Mesendoderm (in vitro differentiated cells): ENCODE data around the gene VSTM2L.
A peak's percentile ranks its signal among the peaks of the same experiment; 100 is the strongest.

Experiments
- DNase-seq: peaks from one replicate; pipeline ENCODE4 v3.0.0; 2013
- H2AK5ac ChIP-seq: 2 replicates; pipeline ENCODE4 v1.6.1; 2013; ENCODE audit warnings: low read length, inconsistent platforms
- H2BK120ac ChIP-seq: 2 replicates; pipeline ENCODE4 v1.6.1; 2013; ENCODE audit warnings: low read depth, mild to moderate bottlenecking, low read length, moderate library complexity, mixed read lengths
- H2BK15ac ChIP-seq: replicated peaks from 2 replicates; pipeline ENCODE4 v1.6.1; 2013; ENCODE audit warnings: low read depth, mild to moderate bottlenecking, moderate library complexity
- H2BK5ac ChIP-seq: 2 replicates; pipeline ENCODE4 v1.6.1; 2013; ENCODE audit warnings: low read length, inconsistent platforms
- H3K18ac ChIP-seq: 2 replicates; pipeline ENCODE4 v1.6.1; 2013; ENCODE audit warnings: mild to moderate bottlenecking, low read length, mixed read lengths
- H3K23ac ChIP-seq: one replicate; pipeline ENCODE4 v1.6.1; 2013; ENCODE audit warnings: low read length
- H3K27ac ChIP-seq: 2 replicates; pipeline ENCODE4 v1.5.1; 2013; ENCODE audit warnings: low read depth, mild to moderate bottlenecking, inconsistent platforms, low read length, moderate library complexity
- H3K27me3 ChIP-seq: 2 replicates; pipeline ENCODE4 v1.6.1; 2013; ENCODE audit warnings: low read length, control low read depth, mild to moderate bottlenecking, inconsistent platforms; ENCODE audit not compliant: insufficient read depth, poor library complexity
- H3K36me3 ChIP-seq: 2 replicates; pipeline ENCODE4 v1.6.1; 2013; ENCODE audit warnings: low read length, inconsistent platforms; ENCODE audit not compliant: control insufficient read depth, insufficient read depth
- H3K4ac ChIP-seq: one replicate; pipeline ENCODE4 v1.6.1; 2013; ENCODE audit warnings: low read depth, mild to moderate bottlenecking, low read length, moderate library complexity
- H3K4me1 ChIP-seq: 2 replicates; pipeline ENCODE4 v1.6.1; 2013; ENCODE audit warnings: low read depth, low read length, inconsistent platforms; ENCODE audit not compliant: control insufficient read depth
- H3K4me2 ChIP-seq: 2 replicates; pipeline ENCODE4 v1.6.1; 2013; ENCODE audit warnings: low read length
- H3K4me3 ChIP-seq: 2 replicates; pipeline ENCODE4 v1.5.1; 2013; ENCODE audit warnings: mild to moderate bottlenecking, low read length
- H3K56ac ChIP-seq: one replicate; pipeline ENCODE4 v1.6.1; 2013; ENCODE audit warnings: low read length
- H3K79me1 ChIP-seq: 2 replicates; pipeline ENCODE4 v1.6.1; 2013; ENCODE audit warnings: low read length, inconsistent platforms
- H3K79me2 ChIP-seq: 2 replicates; pipeline ENCODE4 v1.6.1; 2013; ENCODE audit warnings: mild to moderate bottlenecking, low read length; ENCODE audit not compliant: control insufficient read depth, insufficient read depth
- H3K9ac ChIP-seq: 2 replicates; pipeline ENCODE4 v1.6.1; 2013; ENCODE audit warnings: low read length, inconsistent platforms
- H4K5ac ChIP-seq: one replicate; pipeline ENCODE4 v1.6.1; 2013; ENCODE audit warnings: low read length
- H4K8ac ChIP-seq: one replicate; pipeline ENCODE4 v1.6.1; 2013; ENCODE audit warnings: low read depth, mild to moderate bottlenecking, control low read depth, low read length, moderate library complexity
- WGBS: extraction: QIAGEN DNeasy Blood & Tissue Kit; methylation state at CpG from one replicate; pipeline ENCODE4 v1.1.7; 2013; ENCODE audit warnings: low lambda C conversion rate, missing lambda C conversion rate; ENCODE audit not compliant: insufficient coverage; ENCODE audit errors: extremely low coverage; 5-methylcytosine and 5-hydroxymethylcytosine counted together

VSTM2L gene

GRCh38 chr20:37901654-37902503 is 1.0 kb upstream of the VSTM2L start:
- H2BK5ac ChIP-seq = no peak overlapping the region
- no peak overlapping the region for H3K9ac ChIP-seq
- no peak overlapping the region for H3K23ac ChIP-seq
- H3K4me3 ChIP-seq = no peak overlapping the region
- H3K4ac ChIP-seq = no peak overlapping the region
- no peak overlapping the region for H3K18ac ChIP-seq
- WGBS = no CpG with 5 or more reads among the region's 38 CpGs
- H2BK120ac ChIP-seq = no peak overlapping the region
- no peak overlapping the region for H3K4me2 ChIP-seq
- no peaks in the 10 kb centered on the region for H3K27me3 ChIP-seq
- H4K8ac ChIP-seq = no peak overlapping the region
- no peaks in the 10 kb centered on the region for H3K79me2 ChIP-seq
- no peak overlapping the region for H3K56ac ChIP-seq
- peaks cover 2% of the 10 kb centered on the region for H3K4me1 ChIP-seq
- H3K27ac ChIP-seq = no peak overlapping the region
- H4K5ac ChIP-seq = no peak overlapping the region
- DNase-seq = peak; percentile 88
- H3K79me1 ChIP-seq = no peaks in the 10 kb centered on the region
- no peaks in the 10 kb centered on the region for H3K36me3 ChIP-seq
- no peak overlapping the region for H2BK15ac ChIP-seq
- H2AK5ac ChIP-seq = no peak overlapping the region

DNA sequence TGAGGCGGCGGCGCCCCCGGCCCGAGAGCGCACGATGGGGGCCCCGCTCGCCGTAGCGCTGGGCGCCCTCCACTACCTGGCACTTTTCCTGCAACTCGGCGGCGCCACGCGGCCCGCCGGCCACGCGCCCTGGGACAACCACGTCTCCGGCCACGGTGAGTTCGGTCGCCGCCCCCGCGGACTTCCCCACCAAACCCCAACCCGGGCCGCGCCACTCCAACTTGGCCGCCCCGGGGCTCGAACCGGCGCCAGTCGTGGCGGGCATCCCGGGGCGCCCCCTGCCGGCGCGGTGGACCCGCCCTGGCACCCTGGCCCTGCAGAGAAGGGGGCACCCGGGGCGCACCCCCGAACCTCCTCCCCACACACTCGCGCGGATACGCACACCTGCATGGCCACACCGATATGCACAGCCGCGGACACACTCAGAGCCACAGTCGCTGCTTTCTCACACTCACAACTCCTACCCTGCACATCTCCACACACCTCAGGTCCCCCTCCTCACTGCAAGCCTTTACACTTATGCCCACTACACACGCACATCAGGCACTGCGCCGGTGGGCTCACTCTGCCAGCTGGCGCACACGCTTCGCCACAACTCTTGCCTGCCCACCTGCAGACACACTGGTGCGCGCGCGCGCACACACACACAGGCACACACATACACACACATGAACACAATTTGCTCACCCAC is 535 bp downstream of the VSTM2L start:
- no CpG with 5 or more reads among the region's 67 CpGs for WGBS
- no peak overlapping the region for H4K5ac ChIP-seq
- no peaks in the 10 kb centered on the region for H3K79me2 ChIP-seq
- no peak overlapping the region for H2BK5ac ChIP-seq
- H3K36me3 ChIP-seq = no peaks in the 10 kb centered on the region
- H3K27ac ChIP-seq = no peak overlapping the region
- peak overlapping the region; percentile 53 for H3K4me2 ChIP-seq
- no peak overlapping the region for H3K18ac ChIP-seq
- no peak overlapping the region for H2BK120ac ChIP-seq
- no peak overlapping the region for H2AK5ac ChIP-seq
- H3K56ac ChIP-seq = peak overlapping the region; percentile 69
- H3K4me3 ChIP-seq = no peak overlapping the region
- no peak overlapping the region for H3K4ac ChIP-seq
- H3K79me1 ChIP-seq = no peaks in the 10 kb centered on the region
- H3K4me1 ChIP-seq = no peaks in the 10 kb centered on the region
- H2BK15ac ChIP-seq = no peak overlapping the region
- no peak for DNase-seq
- H4K8ac ChIP-seq = no peak overlapping the region
- no peaks in the 10 kb centered on the region for H3K27me3 ChIP-seq
- peak overlapping the region; percentile 37 for H3K9ac ChIP-seq
- H3K23ac ChIP-seq = no peak overlapping the region

DNA sequence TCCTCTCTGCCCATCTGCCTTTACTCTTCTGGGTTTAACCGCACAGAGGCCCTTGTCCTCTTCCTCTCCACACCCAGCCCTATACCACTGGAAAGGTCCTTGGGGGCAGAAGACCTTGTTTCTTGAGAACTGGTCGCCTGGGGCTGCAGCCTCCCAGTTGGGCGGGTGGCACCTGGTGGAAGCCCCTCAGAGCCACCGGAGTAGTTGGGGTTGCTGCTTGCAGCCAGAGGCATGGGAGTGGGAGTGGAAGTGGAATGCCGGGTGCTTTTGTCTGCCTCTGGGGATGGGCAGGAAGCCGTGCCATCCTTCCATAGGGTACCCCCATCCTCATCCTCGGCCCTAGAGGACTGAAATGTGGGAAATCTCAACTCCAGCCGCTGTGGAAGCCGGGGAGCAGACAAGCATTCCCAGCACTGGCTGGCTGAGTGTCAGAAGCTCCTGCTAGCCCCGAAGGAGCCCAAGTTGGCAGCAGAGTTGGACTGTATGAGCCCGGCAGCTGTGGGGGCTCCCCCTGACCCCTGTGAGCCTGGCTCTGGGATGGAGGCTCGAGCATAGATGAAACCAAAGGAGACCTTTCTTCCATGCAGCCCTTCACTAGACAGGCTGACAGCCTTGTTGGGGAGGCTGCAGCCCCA is 1.2 kb downstream of the VSTM2L start:
- Histone ChIP-seq H3K36me3 (no peaks in the 10 kb centered on the region), H3K56ac (no peak overlapping the region), H3K79me2 (no peaks in the 10 kb centered on the region), H3K4me1 (no peaks in the 10 kb centered on the region), H2BK15ac (no peak overlapping the region), H3K79me1 (no peaks in the 10 kb centered on the region), H2BK120ac (no peak overlapping the region), H2AK5ac (no peak overlapping the region), H4K5ac (no peak overlapping the region), H3K4me2 (no peak overlapping the region), H3K23ac (no peak overlapping the region), H3K18ac (no peak overlapping the region), H3K9ac (no peak overlapping the region), H3K4ac (no peak overlapping the region), H3K27ac (no peak overlapping the region), H4K8ac (no peak overlapping the region), H3K27me3 (no peaks in the 10 kb centered on the region), H2BK5ac (no peak overlapping the region), H3K4me3 (no peak overlapping the region)
- no peak for DNase-seq
- no CpG with 5 or more reads among the region's 12 CpGs for WGBS

DNA sequence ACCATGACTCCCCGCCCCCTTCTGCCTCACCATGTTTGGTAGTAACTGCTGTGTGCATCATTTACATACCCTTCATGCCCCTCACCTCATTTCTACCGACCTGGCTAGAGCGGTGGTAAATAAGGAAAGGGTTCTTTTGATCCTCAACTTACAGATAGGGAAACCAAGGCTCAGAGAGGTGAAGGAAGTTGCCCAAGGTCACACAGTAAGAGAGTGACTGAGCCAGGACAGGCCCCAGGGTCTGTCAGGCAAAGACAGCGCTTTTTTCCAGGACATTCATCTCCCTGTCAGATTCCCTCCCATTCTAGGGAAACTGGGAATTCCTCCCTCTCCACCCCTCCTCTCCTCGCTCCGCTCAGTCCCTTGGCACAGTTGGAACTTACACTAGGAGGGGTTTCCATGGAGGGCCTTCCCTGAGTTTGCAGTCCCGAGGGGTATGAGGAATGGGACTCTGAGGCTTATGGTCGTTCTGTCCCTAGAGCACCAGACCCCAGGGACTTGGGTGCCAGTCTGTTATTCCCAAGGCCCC is 2.0 kb downstream of the VSTM2L start:
- no peaks in the 10 kb centered on the region for H3K36me3 ChIP-seq
- H3K4ac ChIP-seq = no peak overlapping the region
- H3K23ac ChIP-seq = no peak overlapping the region
- H3K4me2 ChIP-seq = no peak overlapping the region
- no peak overlapping the region for H2BK5ac ChIP-seq
- no peak overlapping the region for H2BK15ac ChIP-seq
- H4K5ac ChIP-seq = no peak overlapping the region
- H3K9ac ChIP-seq = no peak overlapping the region
- H3K4me1 ChIP-seq = no peaks in the 10 kb centered on the region
- H3K56ac ChIP-seq = no peak overlapping the region
- no peak overlapping the region for H4K8ac ChIP-seq
- WGBS = no CpG with 5 or more reads among the region's 8 CpGs
- H2AK5ac ChIP-seq = no peak overlapping the region
- H3K79me2 ChIP-seq = no peaks in the 10 kb centered on the region
- no peak overlapping the region for H2BK120ac ChIP-seq
- H3K27ac ChIP-seq = no peak overlapping the region
- H3K4me3 ChIP-seq = no peak overlapping the region
- no peaks in the 10 kb centered on the region for H3K79me1 ChIP-seq
- no peak for DNase-seq
- no peak overlapping the region for H3K18ac ChIP-seq
- H3K27me3 ChIP-seq = no peaks in the 10 kb centered on the region

- no peak overlapping the region for H3K9ac ChIP-seq
- H3K79me2 ChIP-seq = no peaks in the 10 kb centered on the region
- no peaks in the 10 kb centered on the region for H3K79me1 ChIP-seq
- H2BK5ac ChIP-seq = no peak overlapping the region
- no peak overlapping the region for H3K23ac ChIP-seq
- no peak overlapping the region for H3K4ac ChIP-seq
- no peak overlapping the region for H4K8ac ChIP-seq
- H3K18ac ChIP-seq = no peak overlapping the region
- no peak overlapping the region for H3K56ac ChIP-seq
- H4K5ac ChIP-seq = no peak overlapping the region
- H3K27ac ChIP-seq = no peak overlapping the region
- no peak overlapping the region for H2BK15ac ChIP-seq
- no peak for DNase-seq
- no peak overlapping the region for H2BK120ac ChIP-seq
- no peaks in the 10 kb centered on the region for H3K4me1 ChIP-seq
- H2AK5ac ChIP-seq = no peak overlapping the region
- 100% methylated on average over 3 of the region's 16 CpGs for WGBS
- H3K4me3 ChIP-seq = no peak overlapping the region
- no peaks in the 10 kb centered on the region for H3K36me3 ChIP-seq
- no peaks in the 10 kb centered on the region for H3K27me3 ChIP-seq
- no peak overlapping the region for H3K4me2 ChIP-seq
Observed at GRCh38 chr20:37905671-37906613, 3.0 kb downstream of the VSTM2L start.
